Amniotic epithelial cell (primary cell): ENCODE measurements around the gene COG8.
A peak's percentile ranks its signal among the peaks of the same experiment; 100 is the strongest.
"Not testable (repeated sequence)": the region's sequence is repeated elsewhere in the genome, so short reads cannot be mapped to it uniquely, and the experiment has no call there.

Experiments
- DNase-seq: peaks from one replicate; pipeline ENCODE4 v3.0.0-alpha.2; 2010; ENCODE audit warnings: low read depth

The COG8 gene

DNA sequence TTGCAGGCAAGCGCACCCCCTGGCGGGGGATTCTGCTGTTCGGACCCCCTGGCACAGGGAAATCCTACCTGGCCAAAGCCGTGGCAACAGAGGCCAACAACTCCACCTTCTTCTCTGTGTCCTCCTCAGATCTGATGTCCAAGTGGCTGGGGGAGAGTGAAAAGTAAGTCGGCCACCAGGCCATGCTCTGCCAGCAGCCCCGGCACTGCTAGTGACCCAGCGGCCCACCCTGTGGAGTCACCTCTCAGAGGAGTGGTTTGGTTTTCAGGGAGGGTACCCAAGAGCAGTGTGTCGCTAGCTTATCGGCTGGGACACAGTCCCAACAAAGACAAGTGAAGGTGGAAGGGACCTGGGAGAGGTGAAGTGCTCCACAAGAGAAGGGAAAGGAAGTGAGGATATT lies 20.0 kb downstream of the COG8 start:
- DNase-seq = no peak

DNA sequence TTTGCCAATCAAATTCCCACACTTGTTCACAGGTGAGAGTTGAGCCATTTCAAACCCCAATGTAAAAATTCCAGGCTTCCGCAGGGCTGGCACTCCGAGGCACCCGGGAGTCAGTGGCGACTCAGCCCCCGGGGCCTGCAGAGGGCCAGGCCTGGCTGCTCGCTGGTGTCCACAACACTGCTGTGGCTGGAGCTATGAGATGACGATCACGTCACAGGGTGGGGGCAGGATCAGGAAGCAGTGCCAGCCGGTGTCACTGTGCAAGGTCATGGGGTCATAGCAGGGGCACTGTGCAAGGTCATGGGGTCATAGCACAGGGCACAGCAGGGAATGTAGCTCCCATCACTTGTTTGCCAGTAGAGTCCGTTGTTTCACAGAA lies 20.5 kb downstream of the COG8 start:
- no peak for DNase-seq

DNA sequence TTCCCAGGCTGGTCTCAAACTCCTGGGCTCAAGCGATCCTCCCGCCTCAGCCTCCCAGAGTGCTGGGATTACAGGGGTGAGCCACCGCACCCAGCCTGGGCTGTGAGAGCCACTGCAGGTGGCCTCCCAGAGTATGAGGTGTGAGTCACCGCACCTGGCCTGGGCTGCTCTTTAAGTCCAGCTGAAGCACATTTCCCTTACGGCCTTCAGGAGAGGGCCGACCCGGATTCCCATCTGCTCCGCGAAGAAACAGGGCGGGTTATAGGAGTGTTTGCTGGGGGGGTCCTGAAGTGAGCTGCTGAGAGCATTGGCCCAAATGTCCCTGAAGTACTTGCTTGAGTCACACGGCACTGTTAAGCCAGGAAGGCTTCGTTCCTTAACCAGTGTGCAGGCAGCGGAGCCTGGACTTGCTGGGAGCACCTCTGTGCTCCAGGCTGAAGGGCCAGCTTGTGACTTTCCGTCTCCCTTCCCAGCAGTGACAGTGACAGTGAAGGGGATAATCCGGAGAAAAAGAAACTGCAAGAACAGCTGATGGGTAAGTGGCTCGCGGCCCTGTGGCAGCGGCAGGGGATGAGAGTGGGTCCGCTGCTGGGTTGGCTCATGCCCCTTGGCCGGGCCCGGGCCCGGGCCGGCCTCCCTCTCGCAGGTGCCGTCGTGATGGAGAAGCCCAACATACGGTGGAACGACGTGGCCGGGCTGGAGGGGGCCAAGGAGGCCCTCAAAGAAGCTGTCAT lies 21.0 kb downstream of the COG8 start:
- no peak for DNase-seq

DNA sequence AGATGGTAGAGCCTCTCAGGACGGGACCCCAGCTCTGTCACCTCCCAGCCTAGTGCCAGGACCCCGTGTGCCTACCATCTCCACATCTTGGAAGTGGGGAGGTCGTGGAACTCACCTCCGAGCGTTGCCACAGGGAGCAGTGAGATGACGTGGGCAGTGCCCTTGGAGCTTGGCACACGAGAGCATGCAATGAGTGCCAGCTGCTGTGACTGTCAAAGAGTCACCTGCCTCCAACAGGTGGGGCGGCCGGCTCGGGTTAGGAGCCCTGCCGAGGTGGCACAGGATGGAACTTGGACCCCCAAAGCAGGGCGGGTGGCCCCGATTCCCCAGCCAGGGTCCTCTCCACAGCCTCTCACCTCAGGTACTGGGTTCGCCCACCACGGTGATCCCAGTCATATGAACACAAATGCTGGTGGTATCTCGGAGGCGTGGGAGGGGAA lies 22.7 kb downstream of the COG8 start:
- DNase-seq = no peak

GRCh38 chr16:69315486-69316311 lies 23.7 kb downstream of the COG8 start:
- DNase-seq = no peak

DNA sequence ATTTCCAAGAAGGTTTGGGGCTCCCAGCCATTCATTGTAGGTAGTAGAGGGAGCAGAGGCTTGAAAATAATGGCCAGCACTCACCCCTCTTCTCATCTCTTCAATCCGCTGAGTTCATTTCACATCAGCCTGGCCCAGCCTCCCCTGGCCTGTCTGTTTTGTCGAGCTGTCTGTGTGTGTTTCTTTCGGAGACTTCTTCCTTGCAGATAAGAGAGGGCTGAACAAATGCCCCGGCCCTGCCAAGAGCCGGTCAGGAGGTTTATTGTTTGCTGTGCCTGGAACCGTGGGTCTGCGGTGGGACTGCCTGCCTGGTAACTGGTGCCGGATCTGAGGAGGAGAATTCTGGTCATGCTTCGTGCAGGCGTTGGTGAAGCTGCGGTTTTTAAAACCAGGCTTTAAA lies 24.8 kb downstream of the COG8 start:
- DNase-seq = no peak

DNA sequence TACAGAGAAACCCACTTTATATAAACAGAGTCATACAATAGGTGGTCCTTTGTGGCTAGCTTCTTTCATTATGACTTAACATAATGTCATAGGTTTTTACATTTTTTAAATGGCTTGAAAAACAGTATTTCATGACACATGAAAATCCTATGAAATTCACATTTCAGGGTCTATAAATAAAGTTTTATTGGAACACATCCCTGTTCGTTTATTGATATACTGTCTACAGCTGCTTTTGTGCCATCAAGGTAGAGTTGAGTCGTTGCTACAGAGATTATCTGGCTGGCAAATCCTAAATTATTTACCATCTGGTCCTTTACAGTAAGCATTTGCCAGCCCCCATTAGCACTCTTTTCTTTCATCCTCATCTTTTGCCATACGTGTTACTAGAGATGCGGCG lies 25.9 kb downstream of the COG8 start:
- no peak for DNase-seq

DNA sequence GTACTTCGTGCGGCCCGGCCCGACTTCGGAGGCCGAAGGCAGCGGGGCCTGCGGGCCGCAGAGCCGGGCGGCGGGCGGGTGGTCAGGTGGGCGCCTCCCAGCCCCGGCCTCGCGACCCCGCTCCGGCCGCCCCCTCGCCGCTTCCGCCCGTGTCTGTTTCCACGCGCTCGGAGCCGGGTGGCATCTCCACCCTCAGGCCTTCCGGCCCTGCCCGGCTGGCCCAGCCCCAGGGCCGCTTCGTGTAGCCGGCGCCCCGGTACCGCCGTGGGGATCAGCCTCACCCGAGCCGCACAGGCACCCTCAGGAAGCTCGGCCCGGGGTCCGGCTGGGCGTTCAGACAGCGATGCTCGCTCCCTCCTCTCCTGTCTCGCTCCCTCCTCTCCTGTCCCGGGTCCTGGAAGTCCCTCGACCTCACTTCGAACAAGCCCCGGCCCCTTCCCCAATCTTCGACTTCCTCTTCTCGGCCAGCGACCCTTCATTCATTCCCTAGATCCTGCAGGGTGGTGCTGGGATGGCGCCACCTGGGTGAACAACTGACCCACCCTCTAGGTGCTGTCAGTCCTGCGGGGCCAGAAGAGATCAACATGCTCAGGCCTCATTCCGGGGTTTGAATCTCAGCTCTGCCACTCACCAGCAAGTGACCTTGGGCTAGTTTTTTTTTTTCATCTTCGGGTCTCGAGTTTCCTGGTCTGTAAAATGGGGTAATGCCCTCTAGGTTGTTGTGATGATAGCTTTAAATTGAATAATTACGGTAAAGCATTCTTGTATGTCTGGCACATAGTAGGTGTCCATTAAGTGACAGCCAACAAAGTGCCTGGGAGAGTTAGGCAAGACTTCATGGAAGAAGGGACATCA lies 27.6 kb downstream of the COG8 start:
- DNase-seq = peak; percentile 27

- DNase-seq = peak; percentile 92
Measured at GRCh38 chr16:69310653-69311532, 28.5 kb downstream of the COG8 start, which contains the start of gene VPS4A. VPS4A (plus strand) TSS chr16:69311350; CDS start chr16:69311512, 162 bp downstream.

DNA sequence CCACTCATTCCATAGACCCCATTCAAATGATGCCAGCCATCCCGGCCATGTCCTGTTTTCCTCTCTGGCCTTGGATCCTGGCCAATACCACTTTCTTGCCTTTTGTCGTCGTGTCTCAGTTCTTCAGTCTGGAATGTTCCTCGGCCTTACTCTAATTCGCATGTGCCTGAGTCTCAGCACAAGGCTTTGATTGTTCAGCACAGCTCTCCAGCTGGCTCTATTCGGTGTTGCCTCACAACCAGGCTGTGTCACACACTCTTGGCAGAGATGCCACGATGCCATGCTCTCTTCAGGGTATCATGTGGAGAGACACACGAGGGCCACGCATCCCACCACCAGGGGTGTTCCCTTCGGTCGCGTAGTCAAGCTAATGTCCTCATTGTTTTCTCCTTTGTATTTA lies 30.0 kb downstream of the COG8 start:
- no peak for DNase-seq

DNA sequence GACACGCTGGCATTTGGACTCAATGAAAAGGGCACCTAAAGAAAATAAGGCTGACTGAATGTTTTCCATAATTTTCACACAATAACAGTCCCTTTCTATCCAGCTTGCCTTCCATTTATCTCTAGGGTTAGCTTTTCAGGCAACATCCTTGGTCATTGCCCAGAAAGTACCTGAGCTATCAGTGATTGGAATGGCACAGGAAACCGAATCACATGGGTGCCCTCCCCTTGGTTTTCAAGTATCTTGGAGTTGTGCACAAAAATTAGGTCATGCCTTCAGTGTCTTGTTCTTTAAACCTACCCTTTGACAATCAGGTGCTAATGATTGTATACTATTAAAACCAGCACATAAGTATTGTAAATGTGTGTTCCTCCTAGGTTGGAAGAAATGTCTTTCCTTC lies 31.5 kb downstream of the COG8 start:
- DNase-seq = no peak

GRCh38 chr16:69307091-69307490 lies 32.3 kb downstream of the COG8 start:
- DNase-seq = no peak

- DNase-seq = no peak
Measured at GRCh38 chr16:69306031-69306430, 33.3 kb downstream of the COG8 start.

DNA sequence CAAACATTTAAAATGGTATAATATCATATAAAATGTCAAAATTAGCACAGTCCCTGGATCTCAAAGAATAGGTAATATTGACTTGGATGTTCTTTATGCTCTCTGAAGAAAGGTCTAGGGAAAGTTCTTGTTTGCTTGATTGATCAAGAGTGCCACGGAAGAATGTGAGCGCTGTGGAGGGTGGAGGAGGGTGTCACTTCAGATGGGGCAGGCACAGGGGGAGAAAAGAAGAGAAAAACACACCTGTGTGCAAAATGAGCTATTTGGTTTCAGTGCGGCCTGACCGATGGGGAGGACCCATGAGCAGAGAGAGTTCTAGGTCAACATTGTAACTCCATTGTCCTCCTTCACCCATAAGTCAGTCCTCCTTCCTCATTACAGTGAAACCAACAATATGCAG lies 37.1 kb downstream of the COG8 start:
- DNase-seq = no peak

DNA sequence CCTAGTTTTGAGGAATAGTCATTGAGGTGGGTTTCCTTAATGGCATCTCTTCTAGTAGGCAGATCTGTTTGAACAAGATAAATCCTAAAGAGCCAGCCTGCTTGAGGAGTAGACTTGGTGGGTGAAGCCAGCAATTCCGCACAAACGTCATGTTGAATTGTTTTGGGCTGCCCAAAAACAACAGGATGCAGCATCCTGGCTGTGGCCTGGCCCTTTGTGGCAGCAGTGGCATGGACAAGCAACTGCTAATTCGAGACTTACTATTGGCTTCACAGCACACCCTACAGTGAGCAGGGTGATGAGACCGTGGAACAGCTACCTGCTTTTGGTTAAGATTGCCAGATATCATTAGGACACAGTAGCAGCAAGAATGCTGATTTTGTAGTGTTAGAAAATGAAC lies 37.5 kb downstream of the COG8 start:
- no peak for DNase-seq

DNA sequence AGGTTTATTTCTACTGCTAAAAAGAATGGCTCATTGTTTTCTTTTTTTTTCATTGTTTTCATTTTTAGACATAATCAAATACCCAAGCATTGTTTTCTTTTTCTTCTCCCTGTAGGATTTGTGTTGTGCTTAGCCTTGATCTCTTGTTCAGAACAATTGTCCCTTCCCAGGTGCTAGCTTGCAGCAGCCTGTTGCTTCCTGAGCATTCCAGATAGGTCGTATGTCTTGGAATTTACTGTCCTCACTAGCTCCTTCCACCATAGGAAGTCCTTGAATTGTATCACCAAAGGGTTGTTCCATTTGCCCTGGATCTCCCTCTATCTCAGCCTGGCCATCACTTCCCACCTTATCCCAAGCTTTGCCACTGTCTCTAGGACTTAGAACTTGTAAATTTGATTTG lies 38.2 kb downstream of the COG8 start:
- no peak for DNase-seq

GRCh38 chr16:69298261-69298660 lies 41.1 kb downstream of the COG8 start:
- no peak for DNase-seq

GRCh38 chr16:69296771-69297170 lies 42.6 kb downstream of the COG8 start:
- DNase-seq = not testable (repeated sequence)

DNA sequence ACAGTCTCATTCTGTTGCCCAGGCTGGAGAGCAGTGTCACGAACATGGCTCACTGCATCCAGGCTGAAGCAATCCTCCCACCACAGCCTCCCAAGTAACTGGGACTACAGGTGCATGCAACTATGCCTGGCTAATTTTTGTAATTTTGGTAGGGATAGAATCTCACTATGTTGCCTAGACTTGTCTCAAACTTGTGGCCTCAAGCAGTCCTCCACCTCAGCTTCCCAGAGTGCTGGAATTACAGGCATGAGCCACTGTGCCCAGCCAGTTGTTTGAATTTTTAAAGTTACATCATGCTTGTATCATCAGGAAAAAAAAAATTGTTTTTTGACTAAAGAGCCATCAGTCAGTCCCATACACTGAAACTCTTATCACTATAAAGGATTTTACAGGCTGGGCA lies 45.3 kb downstream of the COG8 start:
- DNase-seq = no peak

- no peak for DNase-seq
Measured at GRCh38 chr16:69293401-69293800, 46.0 kb downstream of the COG8 start.

- DNase-seq = not testable (repeated sequence)
Measured at GRCh38 chr16:69291657-69292056, 47.7 kb downstream of the COG8 start.
